NB4 (cell line): ENCODE measurements around the gene PCLO.

Experiments
- TF ChIP-seq, protein P1 (sequence below): IDR thresholded peaks from one replicate; pipeline ENCODE4 v1.5.1; 2012; ENCODE audit warnings: low read depth, low read length
- TF ChIP-seq, protein P2 (sequence below): IDR thresholded peaks from 2 replicates; pipeline ENCODE4 v1.6.1; 2011; ENCODE audit warnings: low read depth, low read length

DNA sequence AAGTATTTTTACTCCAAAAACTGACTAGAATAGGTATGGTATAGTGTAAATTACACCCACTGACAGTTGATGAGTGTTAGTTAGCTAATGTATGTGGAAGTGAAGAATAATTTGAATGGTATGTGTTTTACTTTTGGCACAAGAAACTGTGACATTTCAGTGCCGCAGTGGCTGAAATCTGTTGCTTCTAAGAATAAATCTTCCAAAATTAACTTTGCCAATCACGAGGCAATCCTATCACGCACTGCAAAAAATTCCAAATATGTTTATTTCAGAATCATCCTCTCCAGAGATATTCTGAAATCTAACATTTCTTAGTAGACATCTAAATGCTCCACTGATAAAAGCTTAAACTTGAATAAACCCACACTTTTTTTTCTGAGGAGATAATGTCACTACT lies 61.2 kb downstream of the PCLO start:
- TF ChIP-seq, protein P1, sequence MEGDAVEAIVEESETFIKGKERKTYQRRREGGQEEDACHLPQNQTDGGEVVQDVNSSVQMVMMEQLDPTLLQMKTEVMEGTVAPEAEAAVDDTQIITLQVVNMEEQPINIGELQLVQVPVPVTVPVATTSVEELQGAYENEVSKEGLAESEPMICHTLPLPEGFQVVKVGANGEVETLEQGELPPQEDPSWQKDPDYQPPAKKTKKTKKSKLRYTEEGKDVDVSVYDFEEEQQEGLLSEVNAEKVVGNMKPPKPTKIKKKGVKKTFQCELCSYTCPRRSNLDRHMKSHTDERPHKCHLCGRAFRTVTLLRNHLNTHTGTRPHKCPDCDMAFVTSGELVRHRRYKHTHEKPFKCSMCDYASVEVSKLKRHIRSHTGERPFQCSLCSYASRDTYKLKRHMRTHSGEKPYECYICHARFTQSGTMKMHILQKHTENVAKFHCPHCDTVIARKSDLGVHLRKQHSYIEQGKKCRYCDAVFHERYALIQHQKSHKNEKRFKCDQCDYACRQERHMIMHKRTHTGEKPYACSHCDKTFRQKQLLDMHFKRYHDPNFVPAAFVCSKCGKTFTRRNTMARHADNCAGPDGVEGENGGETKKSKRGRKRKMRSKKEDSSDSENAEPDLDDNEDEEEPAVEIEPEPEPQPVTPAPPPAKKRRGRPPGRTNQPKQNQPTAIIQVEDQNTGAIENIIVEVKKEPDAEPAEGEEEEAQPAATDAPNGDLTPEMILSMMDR, result no peak
- TF ChIP-seq, protein P2, sequence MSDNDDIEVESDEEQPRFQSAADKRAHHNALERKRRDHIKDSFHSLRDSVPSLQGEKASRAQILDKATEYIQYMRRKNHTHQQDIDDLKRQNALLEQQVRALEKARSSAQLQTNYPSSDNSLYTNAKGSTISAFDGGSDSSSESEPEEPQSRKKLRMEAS, result no peak
